CD4-positive, alpha-beta T cell treated with Interleukin-4 for 4 hours (primary cell): ENCODE data around the gene MMRN1.
A peak's percentile ranks its signal among the peaks of the same experiment; 100 is the strongest.

ENCODE experiments used
- DNase-seq: peaks from one replicate; pipeline ENCODE4 v3.0.0-alpha.2; 2020

Gene MMRN1, protein sequence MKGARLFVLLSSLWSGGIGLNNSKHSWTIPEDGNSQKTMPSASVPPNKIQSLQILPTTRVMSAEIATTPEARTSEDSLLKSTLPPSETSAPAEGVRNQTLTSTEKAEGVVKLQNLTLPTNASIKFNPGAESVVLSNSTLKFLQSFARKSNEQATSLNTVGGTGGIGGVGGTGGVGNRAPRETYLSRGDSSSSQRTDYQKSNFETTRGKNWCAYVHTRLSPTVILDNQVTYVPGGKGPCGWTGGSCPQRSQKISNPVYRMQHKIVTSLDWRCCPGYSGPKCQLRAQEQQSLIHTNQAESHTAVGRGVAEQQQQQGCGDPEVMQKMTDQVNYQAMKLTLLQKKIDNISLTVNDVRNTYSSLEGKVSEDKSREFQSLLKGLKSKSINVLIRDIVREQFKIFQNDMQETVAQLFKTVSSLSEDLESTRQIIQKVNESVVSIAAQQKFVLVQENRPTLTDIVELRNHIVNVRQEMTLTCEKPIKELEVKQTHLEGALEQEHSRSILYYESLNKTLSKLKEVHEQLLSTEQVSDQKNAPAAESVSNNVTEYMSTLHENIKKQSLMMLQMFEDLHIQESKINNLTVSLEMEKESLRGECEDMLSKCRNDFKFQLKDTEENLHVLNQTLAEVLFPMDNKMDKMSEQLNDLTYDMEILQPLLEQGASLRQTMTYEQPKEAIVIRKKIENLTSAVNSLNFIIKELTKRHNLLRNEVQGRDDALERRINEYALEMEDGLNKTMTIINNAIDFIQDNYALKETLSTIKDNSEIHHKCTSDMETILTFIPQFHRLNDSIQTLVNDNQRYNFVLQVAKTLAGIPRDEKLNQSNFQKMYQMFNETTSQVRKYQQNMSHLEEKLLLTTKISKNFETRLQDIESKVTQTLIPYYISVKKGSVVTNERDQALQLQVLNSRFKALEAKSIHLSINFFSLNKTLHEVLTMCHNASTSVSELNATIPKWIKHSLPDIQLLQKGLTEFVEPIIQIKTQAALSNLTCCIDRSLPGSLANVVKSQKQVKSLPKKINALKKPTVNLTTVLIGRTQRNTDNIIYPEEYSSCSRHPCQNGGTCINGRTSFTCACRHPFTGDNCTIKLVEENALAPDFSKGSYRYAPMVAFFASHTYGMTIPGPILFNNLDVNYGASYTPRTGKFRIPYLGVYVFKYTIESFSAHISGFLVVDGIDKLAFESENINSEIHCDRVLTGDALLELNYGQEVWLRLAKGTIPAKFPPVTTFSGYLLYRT

GRCh38 chr4:89894649-89895550, at the start of gene MMRN1:
Gene MMRN1 (plus strand): TSS chr4:89894854. CDS start chr4:89894972, 118 bp downstream.
- DNase-seq, result peak; percentile 27

DNA sequence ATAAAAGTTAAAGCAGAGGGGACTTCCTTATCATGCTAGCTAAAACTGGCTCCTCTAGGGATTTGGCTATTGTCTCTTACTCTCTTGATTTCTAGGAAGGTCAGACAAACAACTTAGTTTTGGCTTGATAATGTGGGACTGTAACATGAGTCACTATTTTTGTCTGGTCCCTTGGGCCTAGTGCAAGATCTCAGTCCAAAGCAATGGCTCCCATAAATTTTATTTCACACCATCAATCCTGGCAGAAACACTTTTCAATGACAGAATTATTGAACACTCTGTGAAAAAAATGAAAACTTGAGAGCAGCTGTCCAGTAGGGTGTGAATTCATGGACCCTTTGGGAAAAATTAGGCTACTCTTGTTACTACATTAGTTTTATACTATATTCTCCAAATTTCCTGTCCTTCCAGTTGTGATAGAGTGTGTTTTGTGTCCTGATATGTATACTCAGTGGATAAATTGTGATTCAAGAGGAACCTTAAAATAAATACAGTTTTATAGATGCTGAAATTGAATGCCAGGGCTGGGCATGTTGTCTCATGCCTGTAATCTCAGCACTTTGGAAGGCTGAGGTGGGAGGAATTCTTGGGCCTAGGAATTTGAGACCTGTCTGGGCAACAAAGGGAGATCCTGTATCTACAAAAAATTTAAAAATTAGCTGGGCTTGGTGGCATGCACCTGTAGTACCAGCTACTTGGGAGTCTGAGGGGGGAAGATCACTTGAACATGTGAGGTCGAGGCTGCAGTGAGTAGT, 46.9 kb upstream of the MMRN1 start:
- no peak for DNase-seq

DNA sequence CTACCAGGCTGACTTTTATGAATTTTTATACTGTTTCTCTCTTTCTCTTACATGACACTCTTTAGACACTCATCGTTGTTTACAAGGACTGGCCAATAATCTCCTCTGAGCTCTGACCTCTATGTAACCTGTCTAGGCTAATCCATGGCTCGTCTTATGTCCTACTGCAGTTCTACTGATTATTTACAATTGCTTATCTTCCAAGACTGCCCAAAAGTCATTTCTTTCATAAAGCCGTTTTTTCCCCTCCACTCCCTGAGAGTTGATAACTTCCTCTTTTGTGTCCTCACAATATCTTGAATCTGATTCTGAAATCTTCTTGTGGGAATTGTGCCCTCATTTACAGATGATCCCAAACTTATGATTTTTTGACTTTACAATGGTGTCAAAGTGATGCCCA, 39.4 kb upstream of the MMRN1 start:
- DNase-seq, result no peak

DNA sequence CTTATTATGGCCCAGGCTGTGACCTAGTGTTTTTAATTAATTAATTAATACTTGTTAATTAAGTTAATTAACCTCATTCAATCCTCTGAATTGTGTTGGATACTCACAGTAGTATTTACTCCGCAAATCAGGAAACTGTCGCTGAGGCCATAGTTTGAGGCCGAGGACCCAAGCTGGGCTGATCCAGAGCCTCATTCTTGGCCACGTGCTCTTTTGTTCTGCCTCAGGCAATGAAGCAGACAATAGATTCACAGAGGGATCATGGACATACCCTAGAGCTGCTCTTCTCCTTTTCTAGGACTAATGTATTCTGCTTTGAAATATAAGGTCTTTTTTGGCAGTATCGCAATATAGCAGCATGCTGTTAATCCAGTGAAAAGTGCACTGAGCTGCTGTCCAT, 33.7 kb upstream of the MMRN1 start:
- DNase-seq, result no peak

GRCh38 chr4:89863533-89863932, 31.1 kb upstream of the MMRN1 start:
- DNase-seq, result no peak

GRCh38 chr4:89868276-89868675, 26.4 kb upstream of the MMRN1 start:
- no peak for DNase-seq

DNA sequence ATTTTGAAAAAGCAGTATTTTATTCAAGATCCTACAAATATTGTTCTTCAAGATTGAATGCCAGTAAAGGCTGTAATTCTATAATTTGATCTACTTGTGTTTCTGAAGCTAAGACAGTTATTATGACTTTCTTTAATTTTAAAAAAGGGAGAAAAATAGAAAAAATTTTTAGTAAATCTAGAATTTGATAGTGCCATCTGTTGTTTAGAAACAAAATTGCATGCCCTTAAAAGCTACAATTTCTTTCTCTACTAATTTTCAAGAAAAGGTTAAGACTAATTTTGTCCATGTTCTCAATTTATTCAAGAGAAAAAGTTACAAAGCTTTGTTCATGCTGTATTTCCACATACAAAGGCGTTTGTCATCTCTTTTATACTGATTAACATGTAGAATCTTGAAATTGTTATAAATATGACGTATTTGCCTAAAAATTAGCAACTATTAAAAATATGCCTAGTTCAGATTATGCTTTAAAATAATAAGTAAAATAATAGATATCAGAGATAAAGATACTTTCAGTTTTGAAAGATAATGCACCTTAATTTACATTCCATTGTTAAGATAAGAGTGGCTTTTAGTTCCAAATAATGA, 25.6 kb upstream of the MMRN1 start:
- DNase-seq, result no peak

DNA sequence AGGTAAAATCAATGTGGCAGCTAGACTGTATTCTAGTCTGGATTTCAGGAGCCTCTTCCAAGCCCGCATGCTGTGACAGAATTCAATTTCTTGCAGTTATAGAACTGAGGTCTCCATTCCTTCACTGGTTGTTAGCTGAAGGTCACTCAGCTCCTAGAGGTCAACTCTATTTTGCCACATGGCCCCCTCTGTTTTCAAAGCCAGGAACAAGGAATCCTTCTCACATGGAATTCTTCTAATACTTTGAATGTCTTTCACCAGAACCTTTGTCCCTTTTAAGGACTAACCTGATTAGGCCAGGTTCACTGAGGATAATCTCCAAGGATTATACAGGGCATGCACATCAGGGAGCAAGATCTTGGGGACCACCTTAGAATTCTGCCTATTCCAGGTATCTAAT, 23.4 kb upstream of the MMRN1 start:
- DNase-seq, result no peak

DNA sequence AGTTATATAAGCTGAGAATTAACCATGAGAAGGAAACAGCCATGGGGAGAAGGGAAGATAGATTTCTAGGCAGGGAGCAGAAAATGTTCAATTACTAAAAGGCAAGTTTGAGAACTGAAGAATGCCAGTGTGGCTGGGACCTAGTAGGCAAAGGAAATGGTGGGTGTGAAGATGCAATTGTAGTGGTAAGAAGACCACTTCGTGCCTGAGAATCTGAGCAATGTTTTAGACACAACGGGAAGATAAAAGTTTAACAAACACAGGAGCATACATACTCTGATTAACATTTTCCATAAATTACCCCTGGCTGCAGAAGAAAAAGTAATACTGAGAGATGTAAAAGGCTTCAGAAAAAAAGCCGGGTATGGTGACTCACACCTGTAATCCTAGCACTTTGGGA, 18.1 kb upstream of the MMRN1 start:
- no peak for DNase-seq

GRCh38 chr4:89878611-89879010, 16.0 kb upstream of the MMRN1 start:
- DNase-seq, result no peak

DNA sequence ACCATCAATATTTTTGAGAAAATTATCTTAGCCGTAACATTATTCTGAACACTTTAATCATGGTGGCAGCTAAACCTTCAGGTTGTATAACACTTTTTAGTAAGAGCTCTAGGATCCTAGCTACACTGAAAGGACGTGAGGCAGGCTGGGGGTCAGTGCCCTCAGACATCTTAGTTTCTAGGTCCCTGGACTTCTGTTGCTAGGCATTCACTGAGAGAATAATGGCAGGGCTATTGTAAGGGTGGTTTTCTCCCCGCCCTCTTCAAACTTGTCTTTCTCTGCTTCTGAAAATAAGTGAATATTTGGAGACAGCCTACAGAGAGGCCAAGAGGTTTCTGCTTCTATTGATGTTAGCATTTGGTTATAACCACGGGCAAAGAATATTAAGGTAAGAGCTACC, 15.4 kb upstream of the MMRN1 start:
- DNase-seq, result no peak

GRCh38 chr4:89889289-89889688, 5.4 kb upstream of the MMRN1 start:
- no peak for DNase-seq

DNA sequence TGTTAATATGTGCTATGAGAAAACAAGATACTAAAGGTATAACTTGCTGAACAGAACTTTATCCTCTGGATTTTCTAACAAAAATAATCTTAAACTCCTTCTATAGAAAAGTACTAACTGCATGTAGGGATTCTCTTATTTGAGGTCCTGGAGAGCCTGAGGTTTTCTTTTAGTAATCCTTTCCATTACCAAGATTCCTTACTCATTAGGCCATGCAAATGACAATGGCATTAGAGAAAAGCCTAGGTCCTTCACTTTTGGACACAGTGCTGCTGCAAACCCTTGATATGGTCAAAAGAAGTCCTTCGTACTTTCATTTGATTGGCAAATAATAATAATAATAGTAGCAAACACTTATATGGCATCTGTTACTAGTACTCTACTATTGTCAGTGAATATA, 3.2 kb downstream of the MMRN1 start:
- DNase-seq, result no peak

- no peak for DNase-seq
Measured at GRCh38 chr4:89898304-89898716, 3.7 kb downstream of the MMRN1 start.

DNA sequence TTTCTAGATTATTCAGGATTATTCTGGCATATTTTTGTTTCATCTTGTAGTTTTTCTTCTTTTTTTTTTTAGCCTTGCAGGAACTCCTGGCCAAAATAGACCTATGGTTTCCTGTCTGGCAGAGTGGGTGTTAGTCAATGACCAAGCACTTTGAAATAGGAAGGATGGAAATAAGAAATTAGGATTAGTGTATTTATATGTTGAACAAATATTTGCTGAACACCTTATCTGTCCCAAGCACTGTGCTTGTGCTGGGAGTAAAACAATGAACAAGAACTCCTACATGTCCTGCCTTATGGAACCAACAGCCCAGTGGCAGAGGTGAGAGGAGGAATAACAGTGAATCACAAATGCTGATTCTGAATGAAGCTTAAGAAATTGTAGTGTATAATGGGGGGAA, 4.5 kb downstream of the MMRN1 start:
- no peak for DNase-seq

DNA sequence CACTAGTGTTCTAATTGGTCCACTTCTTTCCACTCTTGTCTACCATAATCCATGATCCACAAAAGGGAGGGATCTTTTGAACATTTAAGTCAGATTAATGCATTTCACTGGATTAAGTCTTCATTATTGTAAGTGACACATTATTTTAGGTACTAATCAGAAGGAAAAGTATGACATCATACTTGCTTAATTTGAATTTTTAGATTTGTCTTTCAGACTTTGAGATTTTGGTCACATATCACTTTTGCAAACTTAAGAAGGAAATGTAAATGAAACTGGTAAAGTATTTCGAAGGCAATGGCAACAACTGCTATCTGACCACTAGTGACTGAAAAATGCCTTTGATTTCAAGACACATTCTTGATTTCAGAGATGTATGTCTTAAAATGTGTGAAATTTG, 5.2 kb downstream of the MMRN1 start:
- DNase-seq, result no peak

DNA sequence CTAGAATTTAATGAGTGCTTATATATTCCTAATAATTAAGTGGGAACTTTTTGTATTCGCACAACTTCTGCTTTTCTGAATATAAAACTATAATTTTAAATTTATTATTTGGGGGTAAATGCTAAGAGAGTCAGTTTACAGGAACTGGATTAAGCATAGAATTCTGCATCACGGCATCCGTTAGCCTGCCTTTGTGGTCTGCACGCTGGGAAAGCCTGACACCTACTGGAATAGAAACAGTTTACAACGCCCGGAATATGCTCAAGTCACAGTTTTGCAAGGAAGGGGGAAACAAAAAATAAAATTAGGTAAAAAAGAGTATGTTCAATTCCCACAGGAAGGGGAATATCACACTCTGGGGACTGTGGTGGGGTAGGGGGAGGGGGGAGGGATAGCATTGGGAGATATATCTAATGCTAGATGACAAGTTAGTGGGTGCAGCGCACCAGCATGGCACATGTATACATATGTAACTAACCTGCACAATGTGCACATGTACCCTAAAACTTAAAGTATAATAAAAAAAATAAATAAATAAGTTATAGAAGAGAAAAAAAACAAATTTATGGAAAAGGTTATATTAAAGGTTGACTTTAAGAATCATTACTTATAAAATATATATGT, 7.3 kb downstream of the MMRN1 start:
- DNase-seq, result peak; percentile 63

DNA sequence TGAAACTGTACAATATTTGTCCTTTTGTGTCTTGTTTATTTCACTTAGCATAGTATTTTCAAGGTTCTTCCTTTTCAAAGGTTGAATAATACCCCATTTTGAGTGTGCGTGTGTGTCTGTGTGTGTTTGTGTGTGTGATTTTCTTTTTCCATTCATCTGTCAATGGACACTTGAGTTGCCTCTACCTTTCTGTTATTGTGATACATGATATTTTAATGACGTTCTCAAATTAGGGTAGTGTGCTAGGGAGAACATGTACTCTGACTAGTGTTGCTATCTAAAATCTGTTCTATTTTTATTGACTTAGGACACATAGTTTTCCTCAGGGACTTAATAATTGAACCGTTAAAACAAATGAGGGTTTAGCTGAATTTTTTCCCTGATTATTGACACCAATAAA, 9.9 kb downstream of the MMRN1 start:
- DNase-seq, result no peak

- DNase-seq, result no peak
Measured at GRCh38 chr4:89906316-89906715, 11.7 kb downstream of the MMRN1 start.

DNA sequence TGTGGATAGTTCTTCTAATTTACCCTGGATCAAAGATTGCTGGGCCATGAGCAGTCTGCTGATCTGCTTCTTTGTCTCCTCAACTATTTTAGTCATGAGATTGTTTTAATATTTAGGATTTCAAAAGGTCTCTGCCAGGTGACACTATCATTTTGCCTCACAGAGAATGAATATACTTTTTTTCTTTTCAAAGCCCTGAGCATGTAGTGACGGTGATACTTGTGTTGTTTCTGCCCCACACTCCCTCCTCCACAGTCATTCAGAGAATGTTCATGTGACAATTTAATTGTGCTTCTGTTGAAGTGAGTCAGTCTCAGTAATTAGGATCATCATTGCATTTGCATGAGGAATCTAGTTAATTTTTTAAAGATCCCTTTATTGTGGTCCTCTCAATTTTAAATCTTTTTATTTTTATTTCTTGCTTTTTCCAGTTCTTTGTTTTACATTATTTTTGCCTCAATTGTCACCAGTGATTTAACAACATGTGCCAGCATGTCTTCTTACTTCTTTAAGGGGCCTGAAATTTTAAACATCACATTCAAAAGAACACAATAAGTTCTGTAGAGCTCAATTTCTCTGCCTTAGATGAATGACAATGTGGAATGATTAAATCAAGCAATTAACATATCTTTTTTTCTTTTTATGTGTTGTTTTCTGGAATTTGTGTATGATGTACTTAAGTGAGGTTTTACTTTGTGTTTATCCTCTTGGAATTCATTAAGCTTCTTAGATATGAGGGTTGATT, 12.3 kb downstream of the MMRN1 start:
- DNase-seq, result no peak
